K562 (cell line): Measurements from ENCODE around the gene HJV. TPM values are rescaled to one million over a fixed set of nuclear protein-coding genes. Genes with fewer than 3 reads are reported as not detected.

Experiments
- GABPA ChIP-seq: fragments of 200-800 bp; sonication (Bioruptor generic); conservative IDR thresholded peaks from 2 replicates; pipeline ENCODE4 v1.6.1; 2016; ENCODE audit warnings: low read depth, missing genetic modification characterization, missing compliant biosample characterization
- KAT7 ChIP-seq: sonication (generic); formaldehyde crosslinking; IDR thresholded peaks from 2 replicates; pipeline ENCODE4 v1.8.0; 2022; ENCODE audit warnings: missing genetic modification reagents, mild to moderate bottlenecking, borderline replicate concordance
- MAFF ChIP-seq: IDR thresholded peaks from 2 replicates; pipeline ENCODE4 v1.6.1; 2012; ENCODE audit warnings: low read length, improper control_type of control experiment
- MCM7 ChIP-seq, 2 experiments: fragments of 450-650 bp; IDR thresholded peaks; 2 replicates each; pipeline ENCODE4 v1.6.1; 2016 to 2018
- NFIX ChIP-seq: fragments of 250-450 bp; sonication (Bioruptor Pico); IDR thresholded peaks from 2 replicates; pipeline ENCODE4 v1.4.0; 2020; ENCODE audit warnings: low read depth, mild to moderate bottlenecking, moderate library complexity
- PHF20 ChIP-seq: fragments of 450-650 bp; IDR thresholded peaks from 2 replicates; pipeline ENCODE4 v1.6.1; 2018; ENCODE audit not compliant: partially characterized antibody
- PHF8 ChIP-seq: fragments of 200-600 bp; sonication (generic); IDR thresholded peaks from 2 replicates; pipeline ENCODE4 v1.6.1; 2012; ENCODE audit warnings: mixed run types, mild to moderate bottlenecking, inconsistent platforms, low read length, moderate library complexity, borderline replicate concordance
- SMARCA5 ChIP-seq: fragments of 450-650 bp; IDR thresholded peaks from 2 replicates; pipeline ENCODE4 v1.6.1; 2016
- ZC3H11A ChIP-seq: IDR thresholded peaks from 2 replicates; pipeline ENCODE4 v1.6.1; 2012; ENCODE audit warnings: low read depth, low read length, improper control_type of control experiment
- ZNF174 ChIP-seq: fragments of 250-450 bp; sonication (Bioruptor Pico); IDR thresholded peaks from 2 replicates; pipeline ENCODE4 v1.4.0; 2020; ENCODE audit warnings: mild to moderate bottlenecking
- ZNF184 ChIP-seq: sonication (generic); formaldehyde crosslinking; IDR thresholded peaks from 2 replicates; pipeline ENCODE4 v1.5.0; 2020; ENCODE audit warnings: missing genetic modification reagents
- ZNF41 ChIP-seq: fragments of 250-450 bp; sonication (Bioruptor Pico); conservative IDR thresholded peaks from 2 replicates; pipeline ENCODE4 v1.4.0; 2020; ENCODE audit warnings: mild to moderate bottlenecking
- polyA plus RNA-seq, 8 experiments: library from polyadenylated mRNA; depleted of rRNA in 4 of 8; stranded (reverse) in 5 of 8; unstranded in 3 of 8; fragments of >200 nt; fragmentation: Nextera tagmentation in 2 of 8; fragmentation: Illumina TruSeq in 1 of 8; extraction: Ambion mirVana in 2 of 8; extraction: Trizol in 1 of 8; gene quantifications; 2 replicates each; pipeline versions ENCODE4 v1.2.1 to v1.2.3, GENCODE V29; 2011 to 2014; ENCODE audit warnings: inconsistent platforms in 1 of 8, missing spikeins in 1 of 8
- total RNA-seq, 7 experiments: library from RNA; depleted of rRNA in 6 of 7; stranded (reverse); fragments of >200 nt in 6 of 7; fragmentation: Illumina TruSeq in 2 of 7; extraction: Trizol in 2 of 7; gene quantifications; 2 replicates each; pipeline versions ENCODE4 v1.2.1 to v1.2.3, GENCODE V29; 2011 to 2021; ENCODE audit warnings: low replicate concordance in 1 of 7
- TF ChIP-seq, protein P1 (sequence below): sonication (generic); formaldehyde crosslinking; IDR thresholded peaks from 2 replicates; pipeline ENCODE4 v1.8.0; 2022; ENCODE audit warnings: mild to moderate bottlenecking, missing genetic modification reagents
- TF ChIP-seq, protein P2 (sequence below), 2 experiments: IDR thresholded peaks in 1 of 2; conservative IDR thresholded peaks in 1 of 2; 2 replicates each; pipeline ENCODE4 v1.6.1; 2016; ENCODE audit warnings: low read depth in 2 of 2, mild to moderate bottlenecking in 1 of 2, missing compliant biosample characterization in 1 of 2, missing genetic modification characterization in 1 of 2, moderate library complexity in 1 of 2
- TF ChIP-seq, protein P3 (sequence below), 2 experiments: IDR thresholded peaks; 2 replicates each; pipeline ENCODE4 v1.6.1; 2011; ENCODE audit warnings: borderline replicate concordance in 1 of 2, control low read depth in 1 of 2, low read depth in 1 of 2, low read length in 1 of 2, mild to moderate bottlenecking in 1 of 2, mixed read lengths in 1 of 2, moderate library complexity in 1 of 2; ENCODE audit not compliant: insufficient read depth in 1 of 2, insufficient read length in 1 of 2, poor library complexity in 1 of 2, severe bottlenecking in 1 of 2; ENCODE audit errors: extremely low read depth in 1 of 2
- TF ChIP-seq, protein P4 (sequence below): sonication (generic); formaldehyde crosslinking; IDR thresholded peaks from 2 replicates; pipeline ENCODE4 v1.8.0; 2022; ENCODE audit warnings: mild to moderate bottlenecking, missing genetic modification reagents

HJV gene
- total and polyA plus RNA-seq, 9 of the 15 experiments (the other 6 are each of a cell fraction or from before 2014, with no cell fraction given): 1.0 to 6.6 (median 2.4) TPM

- no peak for TF ChIP-seq NFIX (CRISPR knock-in tag)
- TF ChIP-seq MCM7 (IDR thresholded peaks at IDR 0.05): peak in 1 of 2 experiments; percentile 95; a peak in 2 of 4 replicates
- TF ChIP-seq, protein P1, sequence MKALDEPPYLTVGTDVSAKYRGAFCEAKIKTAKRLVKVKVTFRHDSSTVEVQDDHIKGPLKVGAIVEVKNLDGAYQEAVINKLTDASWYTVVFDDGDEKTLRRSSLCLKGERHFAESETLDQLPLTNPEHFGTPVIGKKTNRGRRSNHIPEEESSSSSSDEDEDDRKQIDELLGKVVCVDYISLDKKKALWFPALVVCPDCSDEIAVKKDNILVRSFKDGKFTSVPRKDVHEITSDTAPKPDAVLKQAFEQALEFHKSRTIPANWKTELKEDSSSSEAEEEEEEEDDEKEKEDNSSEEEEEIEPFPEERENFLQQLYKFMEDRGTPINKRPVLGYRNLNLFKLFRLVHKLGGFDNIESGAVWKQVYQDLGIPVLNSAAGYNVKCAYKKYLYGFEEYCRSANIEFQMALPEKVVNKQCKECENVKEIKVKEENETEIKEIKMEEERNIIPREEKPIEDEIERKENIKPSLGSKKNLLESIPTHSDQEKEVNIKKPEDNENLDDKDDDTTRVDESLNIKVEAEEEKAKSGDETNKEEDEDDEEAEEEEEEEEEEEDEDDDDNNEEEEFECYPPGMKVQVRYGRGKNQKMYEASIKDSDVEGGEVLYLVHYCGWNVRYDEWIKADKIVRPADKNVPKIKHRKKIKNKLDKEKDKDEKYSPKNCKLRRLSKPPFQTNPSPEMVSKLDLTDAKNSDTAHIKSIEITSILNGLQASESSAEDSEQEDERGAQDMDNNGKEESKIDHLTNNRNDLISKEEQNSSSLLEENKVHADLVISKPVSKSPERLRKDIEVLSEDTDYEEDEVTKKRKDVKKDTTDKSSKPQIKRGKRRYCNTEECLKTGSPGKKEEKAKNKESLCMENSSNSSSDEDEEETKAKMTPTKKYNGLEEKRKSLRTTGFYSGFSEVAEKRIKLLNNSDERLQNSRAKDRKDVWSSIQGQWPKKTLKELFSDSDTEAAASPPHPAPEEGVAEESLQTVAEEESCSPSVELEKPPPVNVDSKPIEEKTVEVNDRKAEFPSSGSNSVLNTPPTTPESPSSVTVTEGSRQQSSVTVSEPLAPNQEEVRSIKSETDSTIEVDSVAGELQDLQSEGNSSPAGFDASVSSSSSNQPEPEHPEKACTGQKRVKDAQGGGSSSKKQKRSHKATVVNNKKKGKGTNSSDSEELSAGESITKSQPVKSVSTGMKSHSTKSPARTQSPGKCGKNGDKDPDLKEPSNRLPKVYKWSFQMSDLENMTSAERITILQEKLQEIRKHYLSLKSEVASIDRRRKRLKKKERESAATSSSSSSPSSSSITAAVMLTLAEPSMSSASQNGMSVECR (CRISPR knock-in tag): 0 out of 2 replicates have a peak, but pooled peaks have one; percentile 19
- no peak for TF ChIP-seq ZNF174
- TF ChIP-seq ZNF184 (CRISPR knock-in tag): no peak; the same call in 1 of the 2 replicates
- TF ChIP-seq GABPA (tag): peak; percentile 80
- 0 out of 2 replicates have a peak, but pooled peaks have one; percentile 67 for TF ChIP-seq SMARCA5
- no peak for TF ChIP-seq ZC3H11A
- TF ChIP-seq MAFF: no peak
- peak; percentile 26; the same call in 1 of the 2 replicates for TF ChIP-seq PHF8
- TF ChIP-seq, protein P2, sequence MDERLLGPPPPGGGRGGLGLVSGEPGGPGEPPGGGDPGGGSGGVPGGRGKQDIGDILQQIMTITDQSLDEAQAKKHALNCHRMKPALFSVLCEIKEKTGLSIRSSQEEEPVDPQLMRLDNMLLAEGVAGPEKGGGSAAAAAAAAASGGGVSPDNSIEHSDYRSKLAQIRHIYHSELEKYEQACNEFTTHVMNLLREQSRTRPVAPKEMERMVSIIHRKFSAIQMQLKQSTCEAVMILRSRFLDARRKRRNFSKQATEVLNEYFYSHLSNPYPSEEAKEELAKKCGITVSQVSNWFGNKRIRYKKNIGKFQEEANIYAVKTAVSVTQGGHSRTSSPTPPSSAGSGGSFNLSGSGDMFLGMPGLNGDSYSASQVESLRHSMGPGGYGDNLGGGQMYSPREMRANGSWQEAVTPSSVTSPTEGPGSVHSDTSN (CRISPR knock-in tag; IDR thresholded peaks at IDR 0.05; ENCODE audit: low read depth): no peak
- TF ChIP-seq, protein P2 (tag; conservative IDR thresholded peaks at IDR 0.05; ENCODE audit: low read depth): 0 out of 2 replicates have a peak, but pooled peaks have one; percentile 5
- TF ChIP-seq, protein P3, sequence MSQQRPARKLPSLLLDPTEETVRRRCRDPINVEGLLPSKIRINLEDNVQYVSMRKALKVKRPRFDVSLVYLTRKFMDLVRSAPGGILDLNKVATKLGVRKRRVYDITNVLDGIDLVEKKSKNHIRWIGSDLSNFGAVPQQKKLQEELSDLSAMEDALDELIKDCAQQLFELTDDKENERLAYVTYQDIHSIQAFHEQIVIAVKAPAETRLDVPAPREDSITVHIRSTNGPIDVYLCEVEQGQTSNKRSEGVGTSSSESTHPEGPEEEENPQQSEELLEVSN (IDR thresholded peaks at IDR 0.05; ENCODE audit: borderline replicate concordance in 1 of 2, extremely low read depth in 1 of 2, insufficient read depth in 1 of 2, insufficient read length in 1 of 2, low read depth in 1 of 2, low read length in 1 of 2, poor library complexity in 1 of 2, severe bottlenecking in 1 of 2): peak; percentile 36 to 50
- TF ChIP-seq ZNF41 (CRISPR knock-in tag): no peak
- no peak for TF ChIP-seq PHF20
- TF ChIP-seq, protein P4, sequence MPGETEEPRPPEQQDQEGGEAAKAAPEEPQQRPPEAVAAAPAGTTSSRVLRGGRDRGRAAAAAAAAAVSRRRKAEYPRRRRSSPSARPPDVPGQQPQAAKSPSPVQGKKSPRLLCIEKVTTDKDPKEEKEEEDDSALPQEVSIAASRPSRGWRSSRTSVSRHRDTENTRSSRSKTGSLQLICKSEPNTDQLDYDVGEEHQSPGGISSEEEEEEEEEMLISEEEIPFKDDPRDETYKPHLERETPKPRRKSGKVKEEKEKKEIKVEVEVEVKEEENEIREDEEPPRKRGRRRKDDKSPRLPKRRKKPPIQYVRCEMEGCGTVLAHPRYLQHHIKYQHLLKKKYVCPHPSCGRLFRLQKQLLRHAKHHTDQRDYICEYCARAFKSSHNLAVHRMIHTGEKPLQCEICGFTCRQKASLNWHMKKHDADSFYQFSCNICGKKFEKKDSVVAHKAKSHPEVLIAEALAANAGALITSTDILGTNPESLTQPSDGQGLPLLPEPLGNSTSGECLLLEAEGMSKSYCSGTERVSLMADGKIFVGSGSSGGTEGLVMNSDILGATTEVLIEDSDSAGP (CRISPR knock-in tag): no peak
- peak; percentile 72; the same call in 1 of the 2 replicates for TF ChIP-seq KAT7
Observed at GRCh38 chr1:145978854-145979745, 42.4 kb downstream of the HJV start (continued).
